ENCODE results near the gene ASTL.

GRCh38 chr2:96171831-96172230 lies 33.5 kb upstream of the ASTL start:
- TF ChIP-seq, protein P1, sequence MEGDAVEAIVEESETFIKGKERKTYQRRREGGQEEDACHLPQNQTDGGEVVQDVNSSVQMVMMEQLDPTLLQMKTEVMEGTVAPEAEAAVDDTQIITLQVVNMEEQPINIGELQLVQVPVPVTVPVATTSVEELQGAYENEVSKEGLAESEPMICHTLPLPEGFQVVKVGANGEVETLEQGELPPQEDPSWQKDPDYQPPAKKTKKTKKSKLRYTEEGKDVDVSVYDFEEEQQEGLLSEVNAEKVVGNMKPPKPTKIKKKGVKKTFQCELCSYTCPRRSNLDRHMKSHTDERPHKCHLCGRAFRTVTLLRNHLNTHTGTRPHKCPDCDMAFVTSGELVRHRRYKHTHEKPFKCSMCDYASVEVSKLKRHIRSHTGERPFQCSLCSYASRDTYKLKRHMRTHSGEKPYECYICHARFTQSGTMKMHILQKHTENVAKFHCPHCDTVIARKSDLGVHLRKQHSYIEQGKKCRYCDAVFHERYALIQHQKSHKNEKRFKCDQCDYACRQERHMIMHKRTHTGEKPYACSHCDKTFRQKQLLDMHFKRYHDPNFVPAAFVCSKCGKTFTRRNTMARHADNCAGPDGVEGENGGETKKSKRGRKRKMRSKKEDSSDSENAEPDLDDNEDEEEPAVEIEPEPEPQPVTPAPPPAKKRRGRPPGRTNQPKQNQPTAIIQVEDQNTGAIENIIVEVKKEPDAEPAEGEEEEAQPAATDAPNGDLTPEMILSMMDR (IDR thresholded peaks at IDR 0.05; ENCODE audit: insufficient read depth, low read depth, low read length) = no peak
- TF ChIP-seq EZH2 (IDR thresholded peaks at IDR 0.05; ENCODE audit: insufficient read depth, low read length) = no peak

All from astrocyte (in vitro differentiated cells and primary cell).